CD14-positive monocyte (primary cell): Measurements from ENCODE around the gene TPCN1. TPM values are rescaled to one million over a fixed set of nuclear protein-coding genes. Genes with fewer than 3 reads are reported as not detected.

Source experiments
- DNase-seq, 3 donors: peaks; one replicate each; pipeline ENCODE4 v3.0.0-alpha.2; 2011 to 2022
- H2AFZ ChIP-seq: 2 replicates; pipeline ENCODE4 v1.6.0; 2012; ENCODE audit warnings: mild to moderate bottlenecking, low read depth, low read length, inconsistent platforms; ENCODE audit not compliant: insufficient read depth, poor library complexity, severe bottlenecking
- H3K27ac ChIP-seq, 2 donors: 1 replicate in 1 of 2; 2 replicates in 1 of 2; pipeline ENCODE4 v1.5.1; 2012 to 2013; ENCODE audit warnings: low read length in 2 of 2, control low read depth in 1 of 2, inconsistent platforms in 1 of 2, low read depth in 1 of 2, mild to moderate bottlenecking in 1 of 2
- H3K27me3 ChIP-seq, 2 donors: one replicate each; pipeline versions ENCODE4 v1.6.0 to v1.6.1; 2011 to 2013; ENCODE audit warnings: low read length in 2 of 2; ENCODE audit not compliant: control insufficient read depth in 2 of 2, insufficient read depth in 2 of 2
- H3K36me3 ChIP-seq, 2 donors: replicated peaks in 1 of 2; 1 replicate in 1 of 2; 2 replicates in 1 of 2; pipeline versions ENCODE4 v1.5.1 to v1.6.1; 2012 to 2013; ENCODE audit warnings: low read length in 2 of 2, control low read depth in 1 of 2, inconsistent platforms in 1 of 2, mild to moderate bottlenecking in 1 of 2; ENCODE audit not compliant: insufficient read depth in 2 of 2, control insufficient read depth in 1 of 2
- H3K4me1 ChIP-seq, 2 donors: 1 replicate in 1 of 2; 2 replicates in 1 of 2; pipeline versions ENCODE4 v1.5.1 to v1.6.1; 2012 to 2013; ENCODE audit warnings: low read length in 2 of 2, control low read depth in 1 of 2, inconsistent platforms in 1 of 2, mild to moderate bottlenecking in 1 of 2, moderate library complexity in 1 of 2; ENCODE audit not compliant: insufficient read depth in 2 of 2, control insufficient read depth in 1 of 2
- H3K4me2 ChIP-seq: replicated peaks from 2 replicates; pipeline ENCODE3; 2012; ENCODE audit warnings: low read length, moderate library complexity, mild to moderate bottlenecking; ENCODE audit not compliant: poor library complexity, severe bottlenecking; ENCODE audit errors: extremely low read depth
- H3K4me3 ChIP-seq, 3 experiments: fragments of 200-600 bp in 1 of 3; sonication (generic) in 1 of 3; replicated peaks in 1 of 3; 1 replicate in 2 of 3; 2 replicates in 1 of 3; pipeline ENCODE4 v1.5.1; 2011 to 2013; ENCODE audit warnings: low read length in 3 of 3, mild to moderate bottlenecking in 3 of 3, control low read depth in 2 of 3, low read depth in 2 of 3, inconsistent platforms in 1 of 3, moderate library complexity in 1 of 3
- H3K79me2 ChIP-seq: 2 replicates; pipeline ENCODE4 v1.6.0; 2012; ENCODE audit warnings: mild to moderate bottlenecking, control low read depth, inconsistent platforms, low read length, moderate library complexity; ENCODE audit not compliant: insufficient read depth
- H3K9ac ChIP-seq: 2 replicates; pipeline ENCODE4 v1.6.0; 2017; ENCODE audit warnings: low read length, mild to moderate bottlenecking; ENCODE audit not compliant: insufficient read depth, poor library complexity, severe bottlenecking
- H3K9me3 ChIP-seq, 2 donors: replicated peaks in 1 of 2; 1 replicate in 1 of 2; 2 replicates in 1 of 2; pipeline versions ENCODE4 v1.5.1 to v1.6.1; 2012 to 2013; ENCODE audit warnings: low read length in 2 of 2, control low read depth in 1 of 2; ENCODE audit not compliant: control insufficient read depth in 1 of 2, insufficient read depth in 1 of 2
- H4K20me1 ChIP-seq: 2 replicates; pipeline ENCODE4 v1.6.0; 2012; ENCODE audit warnings: mild to moderate bottlenecking, low read length, control low read depth, moderate library complexity; ENCODE audit not compliant: insufficient read depth
- H3K27ac Mint-ChIP-seq, 7 donors: one replicate each; pipeline ENCODE4 v1.8.0; 2020; ENCODE audit warnings: mild to moderate bottlenecking in 7 of 7, mixed read lengths in 7 of 7, moderate library complexity in 6 of 7, inconsistent platforms in 2 of 7
- H3K27me3 Mint-ChIP-seq, 3 donors: one replicate each; pipeline ENCODE4 v1.8.0; 2021 to 2022; ENCODE audit warnings: low read depth in 3 of 3, mild to moderate bottlenecking in 3 of 3, mixed read lengths in 3 of 3, moderate library complexity in 3 of 3, inconsistent platforms in 1 of 3
- H3K36me3 Mint-ChIP-seq, 2 donors: one replicate each; pipeline ENCODE4 v1.8.0; 2020; ENCODE audit warnings: mixed read lengths in 2 of 2, inconsistent platforms in 1 of 2, mild to moderate bottlenecking in 1 of 2
- H3K4me1 Mint-ChIP-seq: one replicate; pipeline ENCODE4 v1.8.0; 2020; ENCODE audit warnings: mild to moderate bottlenecking, mixed read lengths
- H3K4me3 Mint-ChIP-seq, 2 donors: one replicate each; pipeline ENCODE4 v1.8.0; 2020; ENCODE audit warnings: mild to moderate bottlenecking in 2 of 2, mixed read lengths in 2 of 2, moderate library complexity in 1 of 2
- H3K9me3 Mint-ChIP-seq, 7 donors: one replicate each; pipeline ENCODE4 v1.8.0; 2020 to 2022; ENCODE audit warnings: mixed read lengths in 7 of 7, mild to moderate bottlenecking in 6 of 7, moderate library complexity in 6 of 7, inconsistent platforms in 2 of 7
- WGBS: methylation state at CpG from one replicate; pipeline ENCODE4 v1.1.5; 2013; ENCODE audit warnings: missing lambda C conversion rate; ENCODE audit not compliant: insufficient coverage; 5-methylcytosine and 5-hydroxymethylcytosine counted together
- intact Hi-C, 2 donors: fragments of 100-400 bp; cut with micrococcal nuclease; formaldehyde crosslinking; loops; one replicate each; pipeline versions ENCODE4 v1.15.0 to v1.15.1; 2023
- polyA plus RNA-seq, 3 donors: library from polyadenylated mRNA; depleted of rRNA in 1 of 3; unstranded in 2 of 3; stranded (reverse) in 1 of 3; fragments of 300-500 nt in 2 of 3; fragments of >200 nt in 1 of 3; fragmentation: Illumina TruSeq in 2 of 3; gene quantifications; 1 replicate in 2 of 3; 2 replicates in 1 of 3; pipeline ENCODE4 v1.2.3, GENCODE V29; 2012 to 2021
- TF ChIP-seq, protein P1 (sequence below): fragments of 200-600 bp; IDR thresholded peaks from one replicate; pipeline ENCODE4 v1.8.0; 2022; ENCODE audit warnings: antibody characterized with exemption, mild to moderate bottlenecking

The TPCN1 gene
- polyA plus RNA-seq, 3 donors = 20.4 to 110 (median 34.9) TPM

DNA sequence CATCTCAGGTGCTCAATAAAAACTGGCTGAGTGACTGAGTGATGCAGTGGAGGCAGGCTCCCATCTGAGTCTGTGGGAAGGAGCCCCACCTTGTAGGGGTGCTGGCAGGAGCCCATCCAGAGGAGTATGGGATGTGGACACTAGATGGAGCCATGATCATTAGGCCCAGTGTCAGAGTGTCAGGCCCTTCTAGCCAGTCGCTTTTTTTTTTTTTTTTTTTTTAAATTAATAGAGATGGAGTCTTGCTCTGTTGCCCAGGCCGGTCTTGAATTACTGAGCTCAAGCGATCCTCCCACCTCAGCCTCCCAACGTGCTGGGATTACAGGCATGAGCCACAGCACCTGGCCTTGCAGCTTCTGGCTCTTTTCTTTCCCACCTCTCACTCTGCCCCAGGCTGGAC, 24.3 kb upstream of the TPCN1 start:
- Histone ChIP-seq H3K4me2 (no peak overlapping the region), H3K9ac (no peak overlapping the region)
- peak; percentile 76 to 85 (median 80) for DNase-seq

DNA sequence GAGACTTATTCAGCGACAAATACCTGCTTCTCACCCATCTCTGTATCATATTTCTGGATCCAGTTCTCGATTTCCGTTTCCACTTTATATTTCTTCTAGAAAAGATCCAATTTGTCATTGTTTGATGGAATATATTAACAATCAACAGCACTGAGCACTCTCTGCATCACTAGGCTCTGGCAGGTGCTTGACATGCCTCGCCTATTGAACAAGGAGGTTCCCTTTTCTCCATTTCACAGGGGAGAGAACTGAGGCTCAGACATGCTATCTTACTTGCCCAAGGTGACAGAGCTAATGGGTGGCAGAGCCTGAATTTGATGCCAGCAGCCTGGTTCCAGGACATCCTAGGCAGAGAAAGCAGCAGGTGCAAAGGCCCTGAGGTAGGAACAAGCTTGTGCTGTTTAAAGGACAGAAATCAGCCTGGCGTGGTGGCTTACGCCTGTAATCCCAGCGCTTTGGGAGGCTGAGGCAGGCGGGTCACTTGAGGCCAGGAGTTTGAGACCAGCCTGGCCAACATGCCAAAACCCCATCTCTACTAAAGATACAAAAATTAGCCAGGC, 23.7 kb upstream of the TPCN1 start:
- H3K9ac ChIP-seq = no peak overlapping the region
- peaks cover 49% of the 10 kb centered on the region for H3K4me1 Mint-ChIP-seq
- H3K27ac Mint-ChIP-seq = peak overlapping the region in 3 of 7 donors; percentile 36 to 48 (median 37)
- H3K4me3 Mint-ChIP-seq = no peak overlapping the region
- peaks cover 42 to 43% of the 10 kb centered on the region in 2 donors for H3K4me1 ChIP-seq
- intact Hi-C loops = loop anchor here (5.0 to 10.0 kb wide), 3 partner anchors 40 to 77 kb away; no protein-coding TSS in a partner anchor
- peaks cover 4 to 12% of the 10 kb centered on the region in 2 donors for H3K36me3 Mint-ChIP-seq
- DNase-seq = no peak
- TF ChIP-seq, protein P1, sequence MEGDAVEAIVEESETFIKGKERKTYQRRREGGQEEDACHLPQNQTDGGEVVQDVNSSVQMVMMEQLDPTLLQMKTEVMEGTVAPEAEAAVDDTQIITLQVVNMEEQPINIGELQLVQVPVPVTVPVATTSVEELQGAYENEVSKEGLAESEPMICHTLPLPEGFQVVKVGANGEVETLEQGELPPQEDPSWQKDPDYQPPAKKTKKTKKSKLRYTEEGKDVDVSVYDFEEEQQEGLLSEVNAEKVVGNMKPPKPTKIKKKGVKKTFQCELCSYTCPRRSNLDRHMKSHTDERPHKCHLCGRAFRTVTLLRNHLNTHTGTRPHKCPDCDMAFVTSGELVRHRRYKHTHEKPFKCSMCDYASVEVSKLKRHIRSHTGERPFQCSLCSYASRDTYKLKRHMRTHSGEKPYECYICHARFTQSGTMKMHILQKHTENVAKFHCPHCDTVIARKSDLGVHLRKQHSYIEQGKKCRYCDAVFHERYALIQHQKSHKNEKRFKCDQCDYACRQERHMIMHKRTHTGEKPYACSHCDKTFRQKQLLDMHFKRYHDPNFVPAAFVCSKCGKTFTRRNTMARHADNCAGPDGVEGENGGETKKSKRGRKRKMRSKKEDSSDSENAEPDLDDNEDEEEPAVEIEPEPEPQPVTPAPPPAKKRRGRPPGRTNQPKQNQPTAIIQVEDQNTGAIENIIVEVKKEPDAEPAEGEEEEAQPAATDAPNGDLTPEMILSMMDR = no peak
- H3K27me3 Mint-ChIP-seq = peaks cover 0 to 1% (median 1%) of the 10 kb centered on the region in 3 donors
- 97% methylated on average over 4 of the region's 8 CpGs for WGBS
- H3K36me3 ChIP-seq = peaks cover 0 to 5% of the 10 kb centered on the region in 2 donors
- H4K20me1 ChIP-seq = no peaks in the 10 kb centered on the region
- no peak overlapping the region for H3K4me3 ChIP-seq
- H3K9me3 Mint-ChIP-seq = peaks cover 0 to 4% (median 0%) of the 10 kb centered on the region in 7 donors
- H3K9me3 ChIP-seq = no peaks in the 10 kb centered on the region
- no peak overlapping the region for H2AFZ ChIP-seq
- H3K79me2 ChIP-seq = no peaks in the 10 kb centered on the region
- no peak overlapping the region for H3K27ac ChIP-seq
- no peak overlapping the region for H3K4me2 ChIP-seq
- no peaks in the 10 kb centered on the region for H3K27me3 ChIP-seq

More for the DNA sequence above, 24.3 kb upstream of the TPCN1 start:
- TF ChIP-seq, protein P1 = peak; percentile 79
- Histone ChIP-seq H3K4me3 (no peak overlapping the region), H3K27me3 (no peaks in the 10 kb centered on the region), H3K27ac (no peak overlapping the region), H3K9me3 (no peaks in the 10 kb centered on the region), H2AFZ (no peak overlapping the region), H3K4me1 (peaks cover 35 to 37% of the 10 kb centered on the region in 2 donors), H3K79me2 (no peaks in the 10 kb centered on the region), H3K36me3 (peaks cover 4 to 11% of the 10 kb centered on the region in 2 donors), H4K20me1 (no peaks in the 10 kb centered on the region)
- Mint-ChIP-seq H3K36me3 (peaks cover 10 to 18% of the 10 kb centered on the region in 2 donors), H3K4me3 (no peak overlapping the region), H3K9me3 (peaks cover 0 to 4% (median 0%) of the 10 kb centered on the region in 7 donors), H3K27ac (peak overlapping the region in 2 of 7 donors; percentile 37 to 43), H3K4me1 (peaks cover 43% of the 10 kb centered on the region), H3K27me3 (peaks cover 0 to 1% (median 1%) of the 10 kb centered on the region in 3 donors)
- intact Hi-C loops = loop anchor here (5.0 to 10.0 kb wide), 3 partner anchors 40 to 78 kb away; no protein-coding TSS in a partner anchor
- 25% methylated on average over 3 of the region's 4 CpGs for WGBS
